ENCODE measurements around the gene PLCD3.
A peak's percentile ranks its signal among the peaks of the same experiment; 100 is the strongest.

Gene PLCD3

GRCh38 chr17:45073414-45074070 lies 58.8 kb downstream of the PLCD3 start:
- DNase-seq (ENCODE audit: low read depth in 2 of 2) = no peak

- no peak for DNase-seq (ENCODE audit: low read depth in 2 of 2)
Measured at GRCh38 chr17:45070809-45071208, 61.5 kb downstream of the PLCD3 start.

- no peak for DNase-seq (ENCODE audit: low read depth in 2 of 2)
Measured at GRCh38 chr17:45070001-45070400, 62.3 kb downstream of the PLCD3 start.

- DNase-seq (ENCODE audit: low read depth in 2 of 2) = no peak
Measured at GRCh38 chr17:45067637-45068036, 64.7 kb downstream of the PLCD3 start.

- DNase-seq (ENCODE audit: low read depth in 2 of 2) = no peak
Measured at GRCh38 chr17:45063198-45063597, 69.1 kb downstream of the PLCD3 start.

- no peak for DNase-seq (ENCODE audit: low read depth in 2 of 2)
Measured at GRCh38 chr17:45061606-45062205, 70.6 kb downstream of the PLCD3 start.

- DNase-seq (ENCODE audit: low read depth in 2 of 2) = peak; percentile 88 to 91
Measured at GRCh38 chr17:45060797-45061605, 71.3 kb downstream of the PLCD3 start, which contains the start of gene NMT1. Gene NMT1 (plus strand): TSS chr17:45061317. CDS start chr17:45061330, 13 bp downstream.

- no peak for DNase-seq (ENCODE audit: low read depth in 2 of 2)
Measured at GRCh38 chr17:45060382-45060796, 71.9 kb downstream of the PLCD3 start.
